ENCODE data around the gene VIP.
"Not testable (repeated sequence)": the region's sequence is repeated elsewhere in the genome, so short reads cannot be mapped to it uniquely, and the experiment has no call there.

VIP gene

GRCh38 chr6:152750694-152751093, at the start of gene VIP:
TSS of gene VIP (plus strand) at chr6:152750797. CDS start at chr6:152752178, 1,381 bp downstream.
- DNase-seq (ENCODE audit: low spot score): no peak

GRCh38 chr6:152701081-152701862, 49.3 kb upstream of the VIP start:
- no peak for DNase-seq (ENCODE audit: low spot score)

- no peak for DNase-seq (ENCODE audit: low spot score)
Measured at GRCh38 chr6:152701863-152702401, 48.7 kb upstream of the VIP start.

DNA sequence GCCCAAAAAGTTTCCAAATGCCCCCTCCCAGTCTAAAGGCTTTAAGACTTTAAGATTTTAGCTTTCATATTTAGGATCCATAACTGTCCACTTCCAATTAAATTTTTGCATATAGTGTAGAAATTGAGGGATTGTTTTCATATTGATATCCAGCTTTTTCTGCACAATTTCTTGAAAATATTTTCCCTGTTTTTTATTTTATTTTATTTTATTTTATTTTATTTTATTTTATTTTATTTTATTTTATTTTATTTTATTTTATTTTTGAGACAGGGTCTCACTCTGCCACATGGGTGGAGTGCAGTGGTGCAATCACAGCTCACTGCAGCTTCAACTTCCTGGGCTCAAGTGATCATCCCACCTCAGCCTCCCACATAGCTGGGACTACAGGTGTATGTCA, 46.8 kb upstream of the VIP start:
- DNase-seq (ENCODE audit: low spot score): not testable (repeated sequence)

GRCh38 chr6:152705327-152705726, 45.3 kb upstream of the VIP start:
- DNase-seq (ENCODE audit: low spot score): no peak

DNA sequence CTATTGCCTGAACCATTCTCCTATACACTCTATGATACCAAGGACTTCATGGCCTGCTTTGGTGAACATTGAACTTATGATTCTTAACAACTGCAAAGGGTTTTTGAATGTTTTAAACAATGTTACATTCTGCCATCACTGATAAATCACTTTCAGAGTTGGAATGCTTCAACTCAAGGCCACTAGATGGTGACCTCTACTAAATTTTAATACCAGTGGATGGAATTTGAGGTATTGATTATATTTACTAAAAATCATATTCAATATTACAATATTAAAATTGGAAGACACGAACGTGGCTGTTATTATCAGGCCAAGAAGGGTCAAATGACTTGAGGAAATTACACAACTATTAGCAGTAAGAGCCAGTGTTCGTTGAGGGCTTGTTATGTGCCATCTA, 34.3 kb upstream of the VIP start:
- DNase-seq (ENCODE audit: low spot score): no peak

DNA sequence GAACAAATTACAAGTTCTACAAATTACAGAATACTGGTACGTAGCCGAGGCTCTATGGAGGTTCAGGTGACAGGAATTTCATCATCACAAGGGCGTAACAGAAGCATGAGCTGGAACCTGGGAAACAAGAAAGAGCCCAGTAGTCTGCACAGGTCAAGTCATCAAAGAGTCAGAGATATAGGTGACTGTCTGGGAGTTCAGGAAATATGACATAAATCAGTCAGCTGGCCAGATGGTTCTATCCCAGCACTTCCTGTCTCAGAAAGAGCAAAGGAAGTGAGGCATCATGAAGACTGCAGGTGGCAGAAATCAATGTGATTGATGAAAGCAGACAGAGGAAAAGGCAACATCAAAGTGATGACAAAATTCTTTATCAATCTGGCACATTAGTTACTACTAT, 29.6 kb upstream of the VIP start:
- DNase-seq (ENCODE audit: low spot score): no peak

DNA sequence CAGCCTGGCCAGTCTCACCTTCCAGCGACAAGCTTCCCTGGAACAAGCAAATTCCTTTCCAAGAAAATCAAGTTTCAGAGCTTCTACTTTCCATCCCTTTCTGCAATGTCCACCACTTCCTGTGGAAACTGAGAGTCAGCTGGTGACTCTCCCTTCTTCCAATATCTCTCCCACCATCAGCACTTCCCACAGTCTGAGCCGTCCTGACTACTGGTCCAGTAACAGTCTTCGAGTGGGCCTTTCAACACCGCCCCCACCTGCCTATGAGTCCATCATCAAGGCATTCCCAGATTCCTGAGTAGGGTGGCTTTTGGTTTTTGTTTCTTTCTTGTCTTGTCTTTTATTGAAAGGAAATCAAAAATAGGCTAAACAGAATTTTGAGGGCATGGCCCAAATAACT, 28.6 kb upstream of the VIP start:
- no peak for DNase-seq (ENCODE audit: low spot score)

- DNase-seq (ENCODE audit: low spot score): no peak
Measured at GRCh38 chr6:152723398-152723797, 27.2 kb upstream of the VIP start.

GRCh38 chr6:152726313-152726712, 24.3 kb upstream of the VIP start:
- no peak for DNase-seq (ENCODE audit: low spot score)

DNA sequence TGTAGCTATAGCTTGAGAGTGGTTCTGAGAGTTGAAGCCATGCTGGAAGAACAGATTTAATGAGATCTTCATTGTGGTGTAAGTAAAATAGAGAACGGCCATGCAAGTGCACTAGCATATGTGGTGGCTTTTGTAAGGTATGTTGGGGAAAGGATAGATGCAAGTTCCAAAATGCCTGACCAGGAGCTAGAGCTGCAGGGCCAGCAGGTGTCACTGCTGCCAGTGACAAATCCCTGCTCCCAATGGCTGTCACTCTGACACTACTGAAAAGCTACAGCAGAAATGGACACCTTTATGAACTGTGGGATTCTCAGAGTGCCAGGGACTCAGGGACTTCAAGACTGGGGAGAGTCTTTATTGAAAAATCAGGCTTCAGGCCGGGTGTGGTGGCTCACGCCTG, 23.1 kb upstream of the VIP start:
- DNase-seq (ENCODE audit: low spot score): no peak

DNA sequence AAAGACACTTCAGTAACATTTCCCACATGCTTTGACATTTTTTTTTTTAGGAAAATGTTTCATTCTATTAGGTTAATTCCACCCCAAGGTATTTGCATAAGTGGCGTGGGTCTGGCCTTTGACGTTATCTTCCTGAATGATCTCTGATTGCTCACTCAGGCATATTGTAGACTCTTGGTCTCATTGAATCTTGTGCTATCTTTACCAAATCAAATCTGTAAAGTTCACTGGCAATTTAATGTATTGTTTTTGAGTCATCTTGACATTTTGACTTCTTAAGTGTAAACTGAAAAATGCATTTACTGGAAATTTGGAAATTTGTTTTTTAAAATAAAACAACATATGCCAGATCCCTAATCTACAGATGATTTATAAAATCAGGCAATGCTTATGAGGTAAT, 16.0 kb upstream of the VIP start:
- DNase-seq (ENCODE audit: low spot score): no peak

DNA sequence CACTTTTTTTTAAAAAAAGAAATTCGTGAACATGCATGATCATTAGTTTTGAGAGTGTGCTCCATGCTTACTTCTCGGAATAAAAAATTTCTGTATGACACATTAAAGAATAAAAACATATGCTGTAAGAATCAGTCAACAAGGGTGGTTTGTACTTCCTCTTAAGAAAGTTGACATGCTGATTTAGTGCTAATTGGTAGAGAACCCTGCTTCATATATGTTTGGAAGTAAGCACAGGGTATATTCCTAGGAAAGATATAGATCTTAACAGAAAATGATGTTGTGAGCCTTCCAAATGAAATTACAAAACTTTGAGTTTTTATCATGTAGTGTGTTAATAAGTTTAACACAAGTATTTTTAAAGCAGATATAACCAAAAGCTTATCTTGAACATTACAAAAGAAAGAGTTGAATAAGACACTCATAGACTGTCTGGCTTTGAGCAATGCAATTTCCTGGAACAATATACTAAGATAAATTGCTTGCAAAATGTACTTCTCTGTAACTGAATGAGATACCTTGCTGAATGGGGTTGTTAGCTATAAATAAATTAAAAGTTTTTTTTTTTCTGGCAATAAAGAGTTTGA, 13.8 kb upstream of the VIP start:
- no peak for DNase-seq (ENCODE audit: low spot score)

- DNase-seq (ENCODE audit: low spot score): no peak
Measured at GRCh38 chr6:152745509-152746171, 5.0 kb upstream of the VIP start.

- no peak for DNase-seq (ENCODE audit: low spot score)
Measured at GRCh38 chr6:152746172-152746553, 4.4 kb upstream of the VIP start.

GRCh38 chr6:152748843-152749242, 1.8 kb upstream of the VIP start:
- no peak for DNase-seq (ENCODE audit: low spot score)

DNA sequence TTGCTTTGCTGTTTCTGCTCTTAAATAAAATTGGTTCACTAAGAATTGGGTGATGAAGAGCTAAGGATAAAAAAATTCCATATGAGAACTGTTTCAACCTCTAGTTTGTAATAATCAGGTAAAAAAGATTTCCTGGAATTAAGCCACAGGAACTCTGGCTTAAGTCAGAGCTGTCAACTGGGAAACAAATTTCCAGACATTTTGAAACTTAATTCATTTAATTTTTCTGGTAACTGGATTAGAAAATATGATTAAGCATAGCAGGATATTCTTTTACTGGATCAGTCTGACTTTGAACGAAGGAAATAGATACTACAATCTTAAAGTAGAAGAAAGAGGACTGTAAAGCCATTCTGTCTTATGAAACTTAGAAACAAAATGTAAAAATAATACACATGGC, 1.3 kb upstream of the VIP start:
- no peak for DNase-seq (ENCODE audit: low spot score)

DNA sequence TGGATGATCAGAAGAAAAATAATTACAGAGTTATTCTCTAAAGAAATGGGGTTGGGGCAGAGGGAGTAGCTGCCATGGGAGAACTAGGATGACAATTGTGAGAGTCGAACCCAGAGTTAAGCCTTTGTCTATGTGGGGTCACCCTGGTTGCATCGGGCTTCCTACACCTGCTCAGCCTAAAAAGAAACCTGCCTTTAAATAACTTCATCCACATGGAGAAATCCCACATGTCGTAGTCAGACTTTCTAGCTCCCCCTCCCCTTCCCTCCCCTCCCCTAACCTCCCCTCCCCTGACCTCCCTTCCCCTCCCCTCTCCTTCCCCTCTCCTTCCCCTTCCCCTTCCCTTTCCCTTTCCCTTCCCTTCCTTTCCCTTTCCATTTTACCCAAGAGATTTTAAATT, 14.7 kb downstream of the VIP start:
- DNase-seq (ENCODE audit: low spot score): no peak

DNA sequence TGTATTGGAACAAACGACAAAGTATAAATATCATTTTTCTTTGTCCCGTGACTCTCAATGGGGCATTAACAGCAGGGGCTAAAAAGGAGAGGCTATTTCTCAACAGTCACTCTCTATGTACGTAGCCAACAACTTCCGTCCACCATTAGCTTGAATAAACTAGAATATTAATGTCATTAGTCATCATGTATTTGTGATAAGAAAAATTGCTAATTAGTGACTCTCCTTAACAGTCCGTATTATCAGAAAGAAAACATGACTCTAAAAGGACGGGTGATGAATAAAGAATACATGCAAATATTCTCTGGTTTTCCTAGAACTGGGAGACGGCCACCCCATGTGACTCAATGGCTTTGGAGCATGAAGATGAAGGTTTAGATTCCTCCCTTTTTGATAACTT, 18.6 kb downstream of the VIP start:
- DNase-seq (ENCODE audit: low spot score): no peak

DNA sequence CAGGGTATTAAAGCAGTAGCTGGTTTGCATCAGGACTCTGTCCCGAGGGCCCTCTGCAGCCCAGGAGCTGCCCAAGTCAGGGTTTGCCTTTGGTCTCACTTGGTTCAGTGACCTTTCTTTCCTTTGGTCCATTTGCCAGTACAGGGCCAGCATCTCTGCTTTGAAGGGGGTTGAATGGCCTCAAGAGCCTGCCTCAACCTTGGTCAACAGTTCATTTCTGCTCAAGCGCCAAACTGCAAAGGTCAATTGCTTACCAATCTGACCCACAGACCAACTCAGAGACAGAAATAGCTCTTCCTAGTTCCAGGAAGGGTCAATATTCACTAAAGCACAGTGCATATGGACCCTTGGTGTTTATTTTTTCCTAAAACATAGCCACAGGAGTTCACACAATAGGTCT, 19.4 kb downstream of the VIP start:
- DNase-seq (ENCODE audit: low spot score): no peak

GRCh38 chr6:152771061-152771687, 20.6 kb downstream of the VIP start:
- DNase-seq (ENCODE audit: low spot score): no peak

DNA sequence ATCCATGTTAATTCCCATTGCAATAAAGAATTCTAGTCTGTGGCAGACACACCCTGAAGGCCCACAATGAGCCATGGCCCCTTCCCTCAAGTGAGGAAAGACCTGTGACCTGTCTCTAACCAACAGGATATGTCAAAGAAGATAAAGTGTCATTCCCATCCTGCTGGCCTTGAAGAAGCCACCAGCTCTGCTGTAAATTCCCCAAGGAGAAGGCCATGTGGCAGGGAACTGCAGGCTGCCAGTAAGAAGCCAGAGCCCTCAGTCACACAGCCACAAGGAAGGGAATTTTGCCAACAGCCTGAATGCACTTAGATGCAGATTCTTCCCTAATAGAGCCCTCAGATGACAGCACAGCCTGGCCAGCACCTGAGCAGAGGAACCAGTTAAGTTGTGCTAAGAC, 24.8 kb downstream of the VIP start:
- DNase-seq (ENCODE audit: low spot score): no peak

- no peak for DNase-seq (ENCODE audit: low spot score)
Measured at GRCh38 chr6:152776833-152777232, 26.2 kb downstream of the VIP start.
